Stimulated activated CD4-positive, alpha-beta T cell treated with anti-CD3 and anti-CD28 coated beads, Interleukin-1b, Interleukin-23, amount 100 ng/mL, for 24 hours (primary cell): ENCODE results near the gene PSMA6.

Experiments
- DNase-seq, 4 experiments: peaks; one replicate each; pipeline ENCODE4 v3.0.0-alpha.2; 2020; ENCODE audit warnings: low read depth in 4 of 4, low spot score in 1 of 4

PSMA6 gene

DNA sequence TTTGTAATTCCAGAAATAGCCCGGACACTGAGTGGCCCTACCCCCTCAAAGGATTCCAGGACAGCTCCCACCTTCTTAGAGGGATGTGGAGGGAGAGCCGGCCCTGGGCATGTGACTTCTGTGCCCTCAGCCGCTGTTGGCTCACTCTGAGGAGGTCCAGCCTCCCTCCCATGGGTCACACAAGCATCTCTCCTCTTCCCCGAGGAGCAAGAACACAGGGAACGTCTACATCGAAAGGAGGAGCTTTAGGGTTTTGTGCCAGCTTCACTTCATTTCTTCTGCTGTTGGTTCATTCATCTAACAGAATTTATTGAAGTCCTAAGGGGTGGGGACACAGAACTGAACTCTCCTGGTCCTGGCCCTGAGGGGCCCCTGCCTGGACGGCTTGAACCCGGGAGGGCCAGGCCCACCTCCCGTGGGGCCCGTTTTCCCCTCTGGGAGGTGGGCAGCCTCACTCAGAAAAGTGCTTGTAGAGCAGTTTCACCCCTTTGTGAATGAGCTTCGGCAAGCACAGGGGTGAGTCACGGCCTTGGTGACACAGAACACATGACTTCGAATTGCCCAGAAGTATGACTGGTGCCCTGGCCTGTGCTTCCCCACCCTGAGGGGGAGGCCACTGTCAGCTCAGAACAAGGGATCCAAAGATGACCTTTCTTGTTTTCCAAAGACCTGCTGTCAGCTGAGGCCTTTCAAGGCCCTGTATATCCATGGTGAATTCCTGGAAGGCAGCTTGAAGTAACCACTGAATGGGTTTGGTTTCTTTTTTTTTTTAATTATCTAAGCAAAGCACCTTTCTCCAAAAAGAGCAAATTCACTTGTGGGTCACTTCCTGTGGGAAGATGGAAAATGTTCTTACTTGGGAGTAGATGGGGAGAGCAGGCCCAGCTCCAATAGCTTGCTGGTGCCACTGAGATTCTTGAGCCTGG is 73.2 kb downstream of the PSMA6 start:
- DNase-seq = peak; percentile 45 to 81 (median 64)

DNA sequence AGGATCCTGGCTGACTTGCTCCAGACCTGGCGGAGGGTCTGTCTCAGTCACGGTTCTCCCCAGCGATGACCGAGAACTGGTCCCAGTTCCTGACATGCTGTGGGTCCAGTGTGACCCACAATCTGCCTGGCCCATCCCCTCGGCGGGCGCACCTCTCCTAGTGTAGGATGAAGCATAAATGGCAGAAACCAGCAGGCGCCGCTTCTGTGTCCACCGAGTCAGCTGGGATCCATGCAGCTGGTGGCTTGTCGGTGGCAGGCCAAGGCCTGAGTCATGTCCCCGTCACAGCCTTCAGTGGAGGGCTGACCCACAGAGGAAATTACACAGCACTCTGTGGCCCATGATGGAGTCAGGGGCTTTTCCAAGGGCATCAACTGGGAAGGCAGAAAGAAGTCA is 73.9 kb downstream of the PSMA6 start:
- peak in 1 of 4 experiments; percentile 33 for DNase-seq

DNA sequence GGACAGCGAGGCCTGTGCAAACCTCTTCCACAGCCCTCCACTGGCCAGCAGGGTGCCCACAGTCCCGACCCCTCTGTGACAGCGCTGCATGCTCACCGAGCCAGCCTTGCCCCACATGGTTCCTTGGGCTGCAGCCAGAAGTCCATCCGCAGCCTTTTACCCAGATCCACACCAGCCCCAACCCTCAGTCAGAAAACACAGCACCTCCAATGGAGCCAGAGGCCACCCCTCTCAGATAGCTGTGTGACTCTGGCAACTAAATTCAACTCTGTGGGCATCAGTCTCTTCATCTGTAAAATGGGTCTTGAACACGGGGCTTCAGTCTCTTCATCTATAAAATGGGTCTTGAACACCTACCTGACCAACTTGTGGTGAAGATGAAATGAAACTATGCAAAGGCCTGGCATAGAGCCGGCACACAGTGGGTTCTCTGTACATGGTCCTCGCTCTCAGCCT is 74.4 kb downstream of the PSMA6 start:
- no peak for DNase-seq

DNA sequence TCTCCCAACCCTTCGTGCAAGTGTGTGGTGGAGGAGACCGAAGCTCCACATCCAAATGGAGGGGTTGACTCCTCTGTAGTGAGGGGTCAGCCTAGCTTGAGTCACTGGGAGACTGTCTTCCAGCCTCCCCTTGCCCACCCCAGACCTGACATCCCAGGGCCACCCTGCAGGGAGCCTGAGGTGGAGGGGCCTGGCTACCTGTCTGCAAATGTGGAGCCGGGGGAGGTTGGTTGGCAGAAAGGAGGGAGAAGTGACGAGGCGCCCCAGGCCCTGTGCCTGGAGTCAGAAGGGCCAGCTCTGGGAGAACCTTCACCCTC is 74.8 kb downstream of the PSMA6 start:
- DNase-seq = no peak
